Measurements from ENCODE around the gene APOL5.

APOL5 gene

DNA sequence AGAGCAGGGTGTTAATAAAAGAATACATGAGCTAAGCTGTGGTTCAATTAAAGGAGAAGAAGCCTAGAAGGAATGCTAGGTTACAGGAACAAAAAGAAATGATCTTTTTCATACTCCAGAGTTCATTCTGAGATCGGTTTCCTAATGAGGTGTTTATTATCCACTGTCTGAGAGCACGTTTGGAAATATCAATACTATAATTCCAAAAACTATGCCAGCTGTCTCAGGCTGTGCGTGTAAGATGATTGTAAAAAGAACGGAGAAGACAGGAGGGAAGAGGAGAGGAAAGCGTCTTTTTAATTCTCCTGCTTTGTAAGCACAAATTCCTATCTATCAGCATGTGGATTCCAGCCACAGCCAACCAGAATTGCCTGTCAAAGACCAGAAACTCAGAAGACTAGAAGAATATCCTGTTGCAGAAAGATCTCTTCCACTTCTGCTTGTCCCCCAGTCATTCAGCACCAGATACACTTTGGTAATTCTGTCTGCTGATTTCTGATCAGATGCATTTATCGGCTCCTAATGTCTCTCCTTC, 25.7 kb downstream of the APOL5 start:
- DNase-seq, result no peak

- no peak for DNase-seq
Observed at GRCh38 chr22:35746248-35746647, 28.6 kb downstream of the APOL5 start.

GRCh38 chr22:35746946-35747703, 29.5 kb downstream of the APOL5 start:
- DNase-seq, result no peak

GRCh38 chr22:35749808-35750207, 32.1 kb downstream of the APOL5 start:
- no peak for DNase-seq

- no peak for DNase-seq
Observed at GRCh38 chr22:35752006-35752862, 34.6 kb downstream of the APOL5 start.

DNA sequence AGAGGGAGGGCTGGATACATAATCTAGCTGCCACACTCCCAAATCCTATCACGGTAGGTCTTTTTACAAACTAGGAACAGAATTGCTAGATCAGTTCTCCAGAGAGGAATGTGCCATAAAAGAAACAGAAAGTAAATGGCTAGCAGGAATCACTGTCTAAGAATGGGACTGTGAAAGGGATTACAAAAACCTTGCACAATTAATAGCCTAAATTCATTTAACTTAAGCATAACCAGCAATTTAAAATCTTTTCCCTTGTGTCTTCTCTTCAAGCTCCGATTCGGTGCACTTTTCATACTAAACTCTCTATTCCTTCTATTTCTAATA, 35.2 kb downstream of the APOL5 start:
- DNase-seq, result no peak

- DNase-seq, result no peak
Observed at GRCh38 chr22:35754761-35755160, 37.1 kb downstream of the APOL5 start.

- no peak for DNase-seq
Observed at GRCh38 chr22:35756722-35757121, 39.0 kb downstream of the APOL5 start.

GRCh38 chr22:35758394-35758793, 40.7 kb downstream of the APOL5 start:
- no peak for DNase-seq

DNA sequence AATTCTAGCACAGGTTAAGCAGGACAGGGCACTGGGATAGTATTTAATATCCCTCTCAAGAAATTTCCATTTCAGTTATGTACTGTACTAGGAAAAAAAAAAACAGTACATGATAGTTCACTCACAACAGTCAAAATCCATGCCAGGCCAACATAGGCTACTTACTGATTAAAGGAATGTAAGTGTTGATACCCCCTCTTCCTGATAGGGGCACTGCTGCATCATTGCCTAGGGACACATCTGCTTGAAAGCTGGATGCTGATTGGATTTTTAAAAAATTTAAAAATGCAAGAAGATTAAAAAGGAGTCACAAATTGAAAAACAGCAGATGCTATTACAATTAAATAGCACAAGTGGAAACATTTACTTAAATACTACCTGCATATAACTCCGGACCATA, 43.4 kb downstream of the APOL5 start:
- DNase-seq, result no peak

- DNase-seq, result no peak
Observed at GRCh38 chr22:35766654-35767580, 49.2 kb downstream of the APOL5 start.

GRCh38 chr22:35769974-35770373, 52.3 kb downstream of the APOL5 start:
- no peak for DNase-seq

DNA sequence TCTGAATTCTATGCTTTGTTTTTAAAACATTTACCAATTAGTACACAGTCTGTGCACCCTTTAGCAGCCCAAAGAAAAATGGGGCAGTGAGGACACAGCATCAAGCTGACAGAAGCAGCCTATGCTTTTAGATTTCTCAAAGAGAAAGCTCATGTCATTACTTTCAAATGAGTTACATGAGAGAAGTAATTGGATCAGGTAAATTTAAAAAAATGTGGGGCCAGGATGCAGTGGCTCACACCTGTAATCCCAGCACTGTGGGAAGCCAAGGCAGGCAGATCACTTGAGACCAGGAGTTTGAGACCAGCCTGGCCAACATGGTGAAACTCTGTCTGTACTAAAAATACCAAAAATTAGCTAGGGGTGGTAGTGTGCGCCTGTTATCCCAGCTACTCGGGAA, 57.7 kb downstream of the APOL5 start:
- DNase-seq, result no peak

GRCh38 chr22:35777335-35777975, 59.8 kb downstream of the APOL5 start:
- DNase-seq, result no peak
